Stomach (tissue), 4 donors: ENCODE data around the gene KCNN3.

Experiments
- POLR2A ChIP-seq, 4 donors: fragments of 450-650 bp; IDR thresholded peaks; one replicate each; pipeline ENCODE4 v1.6.1; 2016; ENCODE audit warnings: antibody characterized with exemption in 4 of 4, control low read depth in 2 of 4, mild to moderate bottlenecking in 1 of 4, moderate library complexity in 1 of 4
- POLR2AphosphoS5 ChIP-seq, 3 donors: sonication (generic); formaldehyde crosslinking; IDR thresholded peaks; one replicate each; pipeline ENCODE4 v1.6.1; 2016; ENCODE audit warnings: antibody characterized with exemption in 3 of 3
- TF ChIP-seq, protein P1 (sequence below), 7 experiments: fragments of 450-650 bp in 4 of 7; fragments of 200-600 bp in 3 of 7; sonication (generic) in 3 of 7; IDR thresholded peaks; one replicate each; pipeline ENCODE4 v1.5.1; 2016 to 2019; ENCODE audit warnings: antibody characterized with exemption in 7 of 7, control low read depth in 2 of 7, mild to moderate bottlenecking in 1 of 7

DNA sequence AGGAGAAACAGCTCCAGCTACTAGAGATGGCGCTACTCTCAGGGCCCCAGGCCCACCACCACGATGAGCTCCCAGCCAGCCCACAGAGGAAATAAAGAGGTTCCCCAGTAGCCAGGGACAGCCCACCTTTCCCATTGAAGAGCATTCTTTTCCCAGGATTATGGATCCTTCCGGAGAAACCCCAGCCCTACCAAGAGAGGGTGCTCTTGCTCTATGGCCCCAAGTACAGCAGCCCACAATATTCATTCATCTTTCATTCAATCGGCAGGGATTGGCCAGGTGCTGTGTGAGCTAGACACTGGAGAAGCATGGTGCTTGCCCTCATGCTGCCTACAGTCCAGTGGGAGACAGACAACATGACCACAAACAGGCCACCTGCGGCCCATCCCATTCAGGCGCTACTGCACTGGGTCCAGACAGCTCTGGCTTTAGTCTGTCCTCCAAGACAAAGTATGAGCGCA lies 36.6 kb upstream of the KCNN3 start:
- TF ChIP-seq, protein P1, sequence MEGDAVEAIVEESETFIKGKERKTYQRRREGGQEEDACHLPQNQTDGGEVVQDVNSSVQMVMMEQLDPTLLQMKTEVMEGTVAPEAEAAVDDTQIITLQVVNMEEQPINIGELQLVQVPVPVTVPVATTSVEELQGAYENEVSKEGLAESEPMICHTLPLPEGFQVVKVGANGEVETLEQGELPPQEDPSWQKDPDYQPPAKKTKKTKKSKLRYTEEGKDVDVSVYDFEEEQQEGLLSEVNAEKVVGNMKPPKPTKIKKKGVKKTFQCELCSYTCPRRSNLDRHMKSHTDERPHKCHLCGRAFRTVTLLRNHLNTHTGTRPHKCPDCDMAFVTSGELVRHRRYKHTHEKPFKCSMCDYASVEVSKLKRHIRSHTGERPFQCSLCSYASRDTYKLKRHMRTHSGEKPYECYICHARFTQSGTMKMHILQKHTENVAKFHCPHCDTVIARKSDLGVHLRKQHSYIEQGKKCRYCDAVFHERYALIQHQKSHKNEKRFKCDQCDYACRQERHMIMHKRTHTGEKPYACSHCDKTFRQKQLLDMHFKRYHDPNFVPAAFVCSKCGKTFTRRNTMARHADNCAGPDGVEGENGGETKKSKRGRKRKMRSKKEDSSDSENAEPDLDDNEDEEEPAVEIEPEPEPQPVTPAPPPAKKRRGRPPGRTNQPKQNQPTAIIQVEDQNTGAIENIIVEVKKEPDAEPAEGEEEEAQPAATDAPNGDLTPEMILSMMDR (IDR thresholded peaks at IDR 0.05) = peak in 4 of 7 experiments; percentile 29 to 62 (median 56)
- no peak for TF ChIP-seq POLR2AphosphoS5 (IDR thresholded peaks at IDR 0.05)
- TF ChIP-seq POLR2A (IDR thresholded peaks at IDR 0.05) = no peak
